Astrocyte (in vitro differentiated cells and primary cell): Measurements from ENCODE around the gene SKA1. TPM values are rescaled to one million over a fixed set of nuclear protein-coding genes. Genes with fewer than 3 reads are reported as not detected.

Experiments
- DNase-seq: peaks from one replicate; pipeline ENCODE4 v3.0.0-alpha.2; 2010; ENCODE audit warnings: low read depth
- FAIRE-seq: peaks from 2 replicates; lab custom pipeline; 2011; peaks lifted over from hg19 to GRCh38; lab: Jason Lieb, UNC
- H2AFZ ChIP-seq: 2 replicates; pipeline ENCODE4 v1.6.0; 2012; ENCODE audit warnings: low read depth, low read length, inconsistent platforms
- H3K27ac ChIP-seq: 2 replicates; pipeline ENCODE4 v1.5.1; 2011; ENCODE audit warnings: low read depth, low read length, inconsistent platforms
- H3K27me3 ChIP-seq: 2 replicates; pipeline ENCODE4 v1.6.0; 2011; ENCODE audit warnings: low read length, inconsistent platforms; ENCODE audit not compliant: insufficient read depth
- H3K36me3 ChIP-seq: 2 replicates; pipeline ENCODE4 v1.5.1; 2011; ENCODE audit warnings: low read length, inconsistent platforms; ENCODE audit not compliant: insufficient read depth
- H3K4me1 ChIP-seq: 2 replicates; pipeline ENCODE4 v1.5.1; 2011; ENCODE audit warnings: low read length, inconsistent platforms; ENCODE audit not compliant: insufficient read depth
- H3K4me2 ChIP-seq: 2 replicates; pipeline ENCODE4 v1.6.0; 2012; ENCODE audit warnings: low read length, inconsistent platforms
- H3K4me3 ChIP-seq: 2 replicates; pipeline ENCODE4 v1.5.1; 2011; ENCODE audit warnings: low read depth, mild to moderate bottlenecking, low read length, inconsistent platforms; ENCODE audit not compliant: insufficient read depth
- H3K79me2 ChIP-seq: 2 replicates; pipeline ENCODE4 v1.6.0; 2012; ENCODE audit warnings: mild to moderate bottlenecking, low read length, inconsistent platforms; ENCODE audit not compliant: insufficient read depth
- H3K9ac ChIP-seq: 2 replicates; pipeline ENCODE4 v1.6.0; 2012; ENCODE audit warnings: mild to moderate bottlenecking, low read length, inconsistent platforms
- H3K9me3 ChIP-seq: 2 replicates; pipeline ENCODE4 v1.5.1; 2012; ENCODE audit warnings: low read depth, mild to moderate bottlenecking, low read length, inconsistent platforms; ENCODE audit not compliant: insufficient read depth
- H4K20me1 ChIP-seq: 2 replicates; pipeline ENCODE4 v1.6.0; 2012; ENCODE audit warnings: low read length, inconsistent platforms; ENCODE audit not compliant: insufficient read depth
- H3K27ac Mint-ChIP-seq: one replicate; pipeline ENCODE4 v1.8.0; 2021; ENCODE audit warnings: mild to moderate bottlenecking, mixed read lengths; ENCODE audit not compliant: unreplicated experiment
- H3K27me3 Mint-ChIP-seq: one replicate; pipeline ENCODE4 v1.8.0; 2021; ENCODE audit warnings: low read depth, mixed read lengths; ENCODE audit not compliant: unreplicated experiment
- H3K36me3 Mint-ChIP-seq: one replicate; pipeline ENCODE4 v1.8.0; 2021; ENCODE audit warnings: low read depth, mixed read lengths; ENCODE audit not compliant: unreplicated experiment
- H3K4me1 Mint-ChIP-seq: one replicate; pipeline ENCODE4 v1.8.0; 2021; ENCODE audit warnings: low read depth, mixed read lengths; ENCODE audit not compliant: unreplicated experiment
- H3K4me3 Mint-ChIP-seq: one replicate; pipeline ENCODE4 v1.8.0; 2021; ENCODE audit warnings: mild to moderate bottlenecking, moderate library complexity, mixed read lengths; ENCODE audit not compliant: unreplicated experiment
- H3K9me3 Mint-ChIP-seq: one replicate; pipeline ENCODE4 v1.8.0; 2021; ENCODE audit warnings: mild to moderate bottlenecking, mixed read lengths; ENCODE audit not compliant: unreplicated experiment
- CTCF ChIP-seq: IDR thresholded peaks from 2 replicates; pipeline ENCODE4 v1.5.1; 2011; ENCODE audit warnings: low read depth, mild to moderate bottlenecking, inconsistent platforms, low read length, moderate library complexity; ENCODE audit not compliant: insufficient read depth
- EZH2 ChIP-seq: IDR thresholded peaks from 2 replicates; pipeline ENCODE4 v1.6.1; 2012; ENCODE audit warnings: mild to moderate bottlenecking, low read length, inconsistent platforms; ENCODE audit not compliant: insufficient read depth
- total RNA-seq: library from RNA; stranded (reverse); gene quantifications from 2 replicates; pipeline ENCODE4 v1.2.1, GENCODE V29; 2021

The SKA1 gene
- total RNA-seq, 1 donor from 2014 or later, result 2.6 TPM

DNA sequence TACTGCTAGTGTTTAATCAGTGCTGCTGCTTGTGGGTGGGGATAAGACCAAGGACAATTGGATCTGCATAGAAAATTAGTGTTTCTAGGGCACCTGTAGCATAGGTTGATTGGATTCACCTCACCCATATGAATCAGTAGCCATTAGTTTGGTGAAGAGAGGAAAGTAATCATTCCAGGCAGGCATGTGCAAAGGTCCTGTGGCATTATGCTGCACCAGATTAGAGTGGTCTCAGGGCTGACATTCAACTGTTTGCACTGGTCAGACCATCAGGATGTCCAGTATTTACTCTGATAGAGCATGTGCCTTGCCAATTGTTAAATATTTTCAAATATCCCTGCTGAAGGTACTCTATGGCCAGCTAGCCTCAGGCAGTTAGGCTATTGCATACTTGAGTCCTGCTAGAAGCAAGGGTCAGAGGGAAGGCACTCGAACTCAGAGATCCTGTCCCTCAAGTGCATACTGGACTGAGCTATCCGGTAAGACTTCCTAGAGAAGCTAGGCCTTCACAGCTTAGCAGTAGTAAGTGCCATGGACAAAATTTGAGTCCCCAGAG, 64.7 kb downstream of the SKA1 start:
- Histone ChIP-seq H3K4me2 (no peak overlapping the region), H3K79me2 (no peaks in the 10 kb centered on the region), H3K27me3 (no peaks in the 10 kb centered on the region), H3K4me3 (no peak overlapping the region), H3K4me1 (no peaks in the 10 kb centered on the region), H3K36me3 (no peaks in the 10 kb centered on the region), H3K9me3 (peaks cover 11% of the 10 kb centered on the region), H2AFZ (no peak overlapping the region), H3K27ac (no peak overlapping the region), H3K9ac (no peak overlapping the region), H4K20me1 (no peaks in the 10 kb centered on the region)
- FAIRE-seq (no peak), DNase-seq (no peak)
- Mint-ChIP-seq H3K36me3 (no peaks in the 10 kb centered on the region), H3K4me3 (no peak overlapping the region), H3K4me1 (no peaks in the 10 kb centered on the region), H3K27me3 (no peaks in the 10 kb centered on the region), H3K9me3 (no peaks in the 10 kb centered on the region), H3K27ac (no peak overlapping the region)
- no peak for TF ChIP-seq CTCF
- TF ChIP-seq EZH2, result no peak

GRCh38 chr18:50441016-50441415, 66.2 kb downstream of the SKA1 start:
- H4K20me1 ChIP-seq, result no peaks in the 10 kb centered on the region
- H3K4me2 ChIP-seq, result no peak overlapping the region
- H3K9me3 Mint-ChIP-seq, result peaks cover 10% of the 10 kb centered on the region
- no peak overlapping the region for H3K9ac ChIP-seq
- no peaks in the 10 kb centered on the region for H3K27me3 ChIP-seq
- DNase-seq (no peak), FAIRE-seq (no peak)
- H3K4me3 ChIP-seq, result no peak overlapping the region
- no peaks in the 10 kb centered on the region for H3K36me3 Mint-ChIP-seq
- no peaks in the 10 kb centered on the region for H3K36me3 ChIP-seq
- no peak overlapping the region for H3K4me3 Mint-ChIP-seq
- no peaks in the 10 kb centered on the region for H3K4me1 ChIP-seq
- TF ChIP-seq EZH2 (no peak), CTCF (no peak)
- H3K27ac Mint-ChIP-seq, result no peak overlapping the region
- H3K27ac ChIP-seq, result no peak overlapping the region
- no peaks in the 10 kb centered on the region for H3K79me2 ChIP-seq
- peaks cover 4% of the 10 kb centered on the region for H3K27me3 Mint-ChIP-seq
- H3K4me1 Mint-ChIP-seq, result no peaks in the 10 kb centered on the region
- peaks cover 12% of the 10 kb centered on the region for H3K9me3 ChIP-seq
- H2AFZ ChIP-seq, result no peak overlapping the region

GRCh38 chr18:50441501-50441900, 66.7 kb downstream of the SKA1 start:
- H3K27ac Mint-ChIP-seq, result no peak overlapping the region
- H3K4me1 Mint-ChIP-seq, result no peaks in the 10 kb centered on the region
- DNase-seq, result peak; percentile 5

More at GRCh38 chr18:50441501-50441900, 66.7 kb downstream of the SKA1 start:
- Histone ChIP-seq H3K79me2 (no peaks in the 10 kb centered on the region), H3K27me3 (no peaks in the 10 kb centered on the region), H3K4me3 (no peak overlapping the region), H3K4me2 (no peak overlapping the region), H3K9ac (no peak overlapping the region), H2AFZ (no peak overlapping the region), H3K27ac (no peak overlapping the region), H4K20me1 (no peaks in the 10 kb centered on the region), H3K9me3 (peaks cover 12% of the 10 kb centered on the region), H3K36me3 (no peaks in the 10 kb centered on the region), H3K4me1 (no peaks in the 10 kb centered on the region)
- Mint-ChIP-seq H3K9me3 (peaks cover 15% of the 10 kb centered on the region), H3K36me3 (no peaks in the 10 kb centered on the region), H3K27me3 (peaks cover 8% of the 10 kb centered on the region), H3K4me3 (no peak overlapping the region)
- no peak for FAIRE-seq
- TF ChIP-seq CTCF (no peak), EZH2 (no peak)
